Measurements from ENCODE around the gene MS4A6A.
"Not testable (repeated sequence)": the region's sequence is repeated elsewhere in the genome, so short reads cannot be mapped to it uniquely, and the experiment has no call there.

Gene MS4A6A

GRCh38 chr11:60211206-60211605 is 28.3 kb upstream of the MS4A6A start:
- in situ Hi-C loops (cut with HindIII; ENCODE audit: low sequenced_read_pairs): no loop called here
- DNase-seq (ENCODE audit: low read depth, low spot score): no peak
- TF ChIP-seq CTCF (IDR thresholded peaks at IDR 0.05; ENCODE audit: low read depth, low read length): no peak
- no peak overlapping the region for H3K4me3 ChIP-seq (ENCODE audit: low read depth, low read length)

DNA sequence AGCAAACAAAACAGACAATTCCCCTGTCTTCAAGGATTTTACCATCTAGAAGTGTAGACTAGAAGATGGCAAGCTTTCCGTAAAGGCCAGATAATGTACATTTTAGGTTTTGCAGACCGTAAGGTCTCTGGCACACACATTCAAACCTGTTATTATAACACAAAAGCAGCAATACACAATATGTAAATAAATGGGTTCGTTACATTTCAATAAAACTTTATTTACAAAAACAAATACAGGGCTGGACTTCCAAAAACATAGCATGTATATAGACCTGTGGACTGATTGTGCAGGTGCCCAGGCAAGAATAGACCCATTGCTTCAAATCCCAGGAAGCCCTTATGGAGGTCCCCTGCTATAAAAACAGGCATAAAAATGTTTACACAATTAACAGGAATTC is 27.1 kb upstream of the MS4A6A start:
- H3K4me3 ChIP-seq (ENCODE audit: low read depth, low read length): no peak overlapping the region
- in situ Hi-C loops (cut with HindIII; ENCODE audit: low sequenced_read_pairs): no loop called here
- no peak for DNase-seq (ENCODE audit: low read depth, low spot score)
- no peak for TF ChIP-seq CTCF (IDR thresholded peaks at IDR 0.05; ENCODE audit: low read depth, low read length)

DNA sequence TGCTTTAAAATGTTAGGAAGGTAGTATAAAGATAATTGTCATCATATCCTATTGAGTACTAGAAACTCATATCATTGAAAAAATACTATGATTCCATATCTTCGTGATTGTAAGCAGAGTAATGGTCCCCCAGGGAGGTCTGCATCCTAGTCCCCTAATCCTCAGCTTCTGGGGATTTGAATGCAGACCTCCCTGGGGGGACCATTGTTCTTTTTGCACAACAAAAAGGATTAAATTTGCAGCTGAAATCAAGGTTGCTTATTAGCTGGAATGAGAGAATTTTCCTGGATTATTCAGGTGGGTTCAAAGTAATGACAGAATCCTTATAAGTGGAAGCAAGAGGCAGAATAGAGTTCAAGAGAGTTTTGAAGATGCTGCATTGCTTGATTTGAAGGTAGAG is 26.1 kb upstream of the MS4A6A start:
- no peak for TF ChIP-seq CTCF (IDR thresholded peaks at IDR 0.05; ENCODE audit: low read depth, low read length)
- in situ Hi-C loops (cut with HindIII; ENCODE audit: low sequenced_read_pairs): no loop called here
- no peak for DNase-seq (ENCODE audit: low read depth, low spot score)
- no peak overlapping the region for H3K4me3 ChIP-seq (ENCODE audit: low read depth, low read length)

- no peak overlapping the region for H3K4me3 ChIP-seq (ENCODE audit: low read depth, low read length)
- in situ Hi-C loops (cut with HindIII; ENCODE audit: low sequenced_read_pairs): no loop called here
- no peak for TF ChIP-seq CTCF (IDR thresholded peaks at IDR 0.05; ENCODE audit: low read depth, low read length)
- DNase-seq (ENCODE audit: low read depth, low spot score): no peak
These were observed 25.4 kb upstream of the MS4A6A start for GRCh38 chr11:60208146-60208895.

GRCh38 chr11:60206616-60207015 is 23.7 kb upstream of the MS4A6A start:
- no peak for DNase-seq (ENCODE audit: low read depth, low spot score)

DNA sequence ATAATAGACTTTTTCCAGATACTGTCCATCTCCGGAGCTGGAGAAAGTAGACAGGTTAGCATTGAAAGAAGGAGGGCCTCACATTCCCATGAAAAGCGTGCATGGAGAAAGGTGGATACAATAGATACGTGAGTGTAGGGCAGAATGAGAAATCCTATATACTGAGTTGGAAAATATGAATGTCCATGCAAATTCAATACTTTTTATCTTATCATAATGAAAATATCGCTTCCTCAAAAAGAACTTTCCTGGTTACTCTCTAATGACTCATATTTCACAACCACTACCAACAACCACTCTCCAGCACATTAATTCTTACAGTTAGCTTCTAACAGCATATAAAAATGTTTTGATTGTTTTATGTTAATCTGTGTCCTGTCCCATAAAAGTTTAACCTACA is 22.0 kb upstream of the MS4A6A start:
- no peak for DNase-seq (ENCODE audit: low read depth, low spot score)
- H3K4me3 ChIP-seq (ENCODE audit: low read depth, low read length): no peak overlapping the region
- in situ Hi-C loops (cut with HindIII; ENCODE audit: low sequenced_read_pairs): no loop called here
- no peak for TF ChIP-seq CTCF (IDR thresholded peaks at IDR 0.05; ENCODE audit: low read depth, low read length)

More at GRCh38 chr11:60206616-60207015, 23.7 kb upstream of the MS4A6A start:
- H3K4me3 ChIP-seq (ENCODE audit: low read depth, low read length): no peak overlapping the region
- no peak for TF ChIP-seq CTCF (IDR thresholded peaks at IDR 0.05; ENCODE audit: low read depth, low read length)
- in situ Hi-C loops (cut with HindIII; ENCODE audit: low sequenced_read_pairs): no loop called here

GRCh38 chr11:60201334-60201733 is 18.5 kb upstream of the MS4A6A start:
- in situ Hi-C loops (cut with HindIII; ENCODE audit: low sequenced_read_pairs); H3K4me3 ChIP-seq (ENCODE audit: low read depth, low read length); DNase-seq (ENCODE audit: low read depth, low spot score): not testable (repeated sequence)
